BLaER1 (cell line): ENCODE results near the gene IKZF3.

Experiments used
- H3K27ac ChIP-seq: shearing (Covaris generic); formaldehyde crosslinking; 2 replicates; pipeline ENCODE4 v1.8.1; 2022
- H3K27me3 ChIP-seq: shearing (Covaris generic); formaldehyde crosslinking; 2 replicates; pipeline ENCODE4 v1.8.1; 2022
- H3K36me3 ChIP-seq: shearing (Covaris generic); formaldehyde crosslinking; 2 replicates; pipeline ENCODE4 v1.8.1; 2022
- H3K4me1 ChIP-seq: shearing (Covaris generic); formaldehyde crosslinking; 2 replicates; pipeline ENCODE4 v1.8.1; 2022
- H3K4me2 ChIP-seq: shearing (Covaris generic); formaldehyde crosslinking; 2 replicates; pipeline ENCODE4 v1.8.1; 2022
- H3K4me3 ChIP-seq: shearing (Covaris generic); formaldehyde crosslinking; 2 replicates; pipeline ENCODE4 v1.8.1; 2022
- H3K9ac ChIP-seq: shearing (Covaris generic); formaldehyde crosslinking; 2 replicates; pipeline ENCODE4 v1.8.1; 2022
- H3K9me3 ChIP-seq: shearing (Covaris generic); formaldehyde crosslinking; 2 replicates; pipeline ENCODE4 v1.8.1; 2022
- H4K20me1 ChIP-seq: shearing (Covaris generic); formaldehyde crosslinking; 2 replicates; pipeline ENCODE4 v1.8.1; 2022
- Cebpa-rat ChIP-seq: shearing (Covaris generic); IDR thresholded peaks from 2 replicates; pipeline ENCODE4 v1.8.1; 2022

Gene IKZF3

DNA sequence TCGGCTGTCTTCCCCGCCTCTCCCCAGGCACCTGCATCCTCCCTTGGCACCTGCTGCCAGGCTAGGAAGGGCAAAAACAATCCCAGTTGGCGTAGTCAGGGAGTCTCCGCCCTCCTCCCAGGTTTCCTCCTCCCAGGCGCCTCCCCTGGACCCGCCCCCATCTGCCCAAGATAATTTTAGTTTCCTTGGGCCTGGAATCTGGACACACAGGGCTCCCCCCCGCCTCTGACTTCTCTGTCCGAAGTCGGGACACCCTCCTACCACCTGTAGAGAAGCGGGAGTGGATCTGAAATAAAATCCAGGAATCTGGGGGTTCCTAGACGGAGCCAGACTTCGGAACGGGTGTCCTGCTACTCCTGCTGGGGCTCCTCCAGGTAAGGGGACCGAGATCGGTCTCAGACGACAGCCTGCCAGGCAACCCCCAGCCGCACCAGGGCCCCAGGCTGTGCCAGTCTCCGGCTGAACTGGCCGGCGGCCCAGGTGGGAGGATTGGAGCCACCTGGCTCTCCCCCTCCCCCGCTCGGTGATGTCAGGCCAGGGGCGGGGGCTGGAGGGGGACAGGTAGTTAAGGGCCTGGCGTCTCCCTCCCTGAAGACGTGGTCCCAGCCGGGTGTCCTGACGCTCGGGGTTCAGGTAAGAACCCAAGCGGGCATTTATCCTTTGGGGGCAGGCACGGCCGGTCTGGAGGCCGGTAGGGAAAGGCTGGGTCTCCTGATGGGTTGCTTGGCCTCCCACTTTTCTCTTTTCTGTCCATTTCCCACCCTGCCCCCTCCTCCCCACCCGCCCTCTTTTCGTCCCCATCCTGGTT lies 126.1 kb downstream of the IKZF3 start, which contains the start of gene GRB7:
Gene GRB7, plus strand, starts transcription at position 179 of the 808 bp plus-strand sequence. CDS start 4,364 bp downstream, outside the sequence.
- no peaks in the 10 kb centered on the region for H3K9me3 ChIP-seq
- 0 out of 2 replicates have a peak within 1 kb of the TSS, but pooled peaks have one; percentile 4 for H3K4me2 ChIP-seq
- peaks cover 75% of the 10 kb centered on the region for H3K27me3 ChIP-seq
- no peak for TF ChIP-seq Cebpa-rat
- H3K36me3 ChIP-seq, result no peaks in the 10 kb centered on the region
- H3K4me1 ChIP-seq, result peaks cover 32% of the 10 kb centered on the region
- H4K20me1 ChIP-seq, result no peaks in the 10 kb centered on the region
- H3K9ac ChIP-seq, result no peak within 1 kb of the TSS
- no peak within 1 kb of the TSS for H3K27ac ChIP-seq
- no peak within 1 kb of the TSS for H3K4me3 ChIP-seq

- H3K4me1 ChIP-seq, result peaks cover 32% of the 10 kb centered on the region
- H3K27ac ChIP-seq, result no peak overlapping the region
- H3K4me3 ChIP-seq, result no peak overlapping the region
- H3K9me3 ChIP-seq, result no peaks in the 10 kb centered on the region
- H3K27me3 ChIP-seq, result peaks cover 69% of the 10 kb centered on the region
- H3K36me3 ChIP-seq, result no peaks in the 10 kb centered on the region
- TF ChIP-seq Cebpa-rat, result no peak
- H3K9ac ChIP-seq, result no peak overlapping the region
- 0 out of 2 replicates have a peak overlapping the region, but pooled peaks have one; percentile 4 for H3K4me2 ChIP-seq
- H4K20me1 ChIP-seq, result no peaks in the 10 kb centered on the region
Measured at GRCh38 chr17:39737206-39737759, 126.8 kb downstream of the IKZF3 start.

GRCh38 chr17:39736319-39737165 lies 127.6 kb downstream of the IKZF3 start:
- no peaks in the 10 kb centered on the region for H3K9me3 ChIP-seq
- no peaks in the 10 kb centered on the region for H4K20me1 ChIP-seq
- H3K4me3 ChIP-seq, result no peak overlapping the region
- peaks cover 32% of the 10 kb centered on the region for H3K4me1 ChIP-seq
- no peak overlapping the region for H3K4me2 ChIP-seq
- H3K27me3 ChIP-seq, result peaks cover 61% of the 10 kb centered on the region
- H3K9ac ChIP-seq, result no peak overlapping the region
- H3K36me3 ChIP-seq, result no peaks in the 10 kb centered on the region
- no peak overlapping the region for H3K27ac ChIP-seq
- no peak for TF ChIP-seq Cebpa-rat

GRCh38 chr17:39735882-39736281 lies 128.2 kb downstream of the IKZF3 start:
- no peak overlapping the region for H3K4me3 ChIP-seq
- no peak for TF ChIP-seq Cebpa-rat
- peaks cover 55% of the 10 kb centered on the region for H3K27me3 ChIP-seq
- no peaks in the 10 kb centered on the region for H3K9me3 ChIP-seq
- H3K9ac ChIP-seq, result no peak overlapping the region
- no peak overlapping the region for H3K27ac ChIP-seq
- H4K20me1 ChIP-seq, result no peaks in the 10 kb centered on the region
- peaks cover 29% of the 10 kb centered on the region for H3K4me1 ChIP-seq
- no peaks in the 10 kb centered on the region for H3K36me3 ChIP-seq
- no peak overlapping the region for H3K4me2 ChIP-seq

DNA sequence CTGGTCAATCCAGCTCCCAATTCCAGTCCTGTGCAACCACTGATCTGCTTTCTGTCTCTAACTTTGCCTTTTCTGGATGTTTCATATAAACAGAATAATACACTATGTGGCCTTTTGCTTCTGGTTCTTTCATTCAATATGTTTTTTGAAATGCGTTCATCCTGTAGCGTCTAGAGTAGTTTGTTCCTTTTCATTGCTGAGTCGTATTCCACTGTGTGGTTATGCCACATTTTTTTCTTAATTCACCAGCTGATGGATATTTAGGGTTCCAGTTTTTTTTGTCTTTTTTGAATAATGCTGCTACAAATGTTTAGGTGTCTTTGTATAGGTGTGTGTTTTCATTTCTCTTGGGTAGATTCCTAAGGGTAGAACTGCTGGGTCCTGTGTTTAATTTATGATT lies 131.5 kb downstream of the IKZF3 start:
- H3K27ac ChIP-seq, result no peak overlapping the region
- peaks cover 19% of the 10 kb centered on the region for H3K36me3 ChIP-seq
- no peaks in the 10 kb centered on the region for H4K20me1 ChIP-seq
- TF ChIP-seq Cebpa-rat, result no peak
- H3K9ac ChIP-seq, result no peak overlapping the region
- peaks cover 22% of the 10 kb centered on the region for H3K27me3 ChIP-seq
- peaks cover 18% of the 10 kb centered on the region for H3K4me1 ChIP-seq
- no peaks in the 10 kb centered on the region for H3K9me3 ChIP-seq
- no peak overlapping the region for H3K4me3 ChIP-seq
- no peak overlapping the region for H3K4me2 ChIP-seq

DNA sequence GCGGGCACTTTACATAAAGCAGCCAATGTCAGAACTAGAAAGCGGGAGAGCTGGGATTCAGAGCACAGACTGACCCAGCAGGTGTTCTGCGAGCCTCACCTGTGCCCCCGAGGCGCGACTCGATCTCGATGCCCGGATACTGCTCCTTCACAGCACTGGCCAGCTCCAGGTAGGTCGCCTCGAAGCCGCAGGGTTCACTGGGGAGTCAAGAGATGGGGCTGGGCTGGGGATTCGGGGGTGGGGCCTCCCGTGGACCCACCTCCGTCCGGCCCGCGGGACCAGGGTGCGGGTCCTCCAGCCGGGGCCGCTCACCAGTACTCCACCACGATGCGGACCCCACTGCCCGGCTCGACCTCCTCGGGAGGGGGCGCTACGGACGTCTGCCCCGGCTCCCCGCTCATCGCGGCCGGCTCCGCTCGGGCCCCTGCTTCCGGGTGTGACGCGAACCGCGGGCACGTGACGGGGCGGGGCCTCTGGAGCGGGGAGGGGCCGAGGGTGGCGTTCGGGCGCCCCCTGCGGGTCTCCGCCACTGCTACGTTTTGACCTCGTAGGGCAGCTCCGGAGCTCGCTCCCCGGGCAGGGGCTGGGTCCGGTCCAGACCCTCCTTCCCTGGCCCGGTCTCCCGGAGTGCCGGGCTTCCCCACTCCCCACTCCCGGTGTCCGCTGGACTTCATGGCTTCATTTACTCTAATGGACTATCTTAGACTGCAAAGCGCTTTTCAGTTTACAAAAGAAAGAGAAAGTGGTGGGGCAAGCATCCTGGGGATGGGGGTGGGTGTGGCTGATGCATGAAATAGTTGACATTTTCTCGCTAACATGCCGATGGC lies 133.8 kb downstream of the IKZF3 start, which contains the start of gene MIEN1:
Gene MIEN1, minus strand, starts transcription at position 438 of the 827 bp plus-strand sequence. Its CDS starts 37 bp downstream, at position 401.
- Histone ChIP-seq H3K4me1 (peaks cover 27% of the 10 kb centered on the region), H3K4me3 (peak within 1 kb of the TSS; percentile 83), H3K4me2 (peak within 1 kb of the TSS; percentile 97), H3K9ac (peak within 1 kb of the TSS; percentile 90), H3K36me3 (peaks cover 30% of the 10 kb centered on the region), H3K9me3 (no peaks in the 10 kb centered on the region), H3K27ac (peak within 1 kb of the TSS; percentile 92), H3K27me3 (no peaks in the 10 kb centered on the region), H4K20me1 (no peaks in the 10 kb centered on the region)
- no peak for TF ChIP-seq Cebpa-rat

DNA sequence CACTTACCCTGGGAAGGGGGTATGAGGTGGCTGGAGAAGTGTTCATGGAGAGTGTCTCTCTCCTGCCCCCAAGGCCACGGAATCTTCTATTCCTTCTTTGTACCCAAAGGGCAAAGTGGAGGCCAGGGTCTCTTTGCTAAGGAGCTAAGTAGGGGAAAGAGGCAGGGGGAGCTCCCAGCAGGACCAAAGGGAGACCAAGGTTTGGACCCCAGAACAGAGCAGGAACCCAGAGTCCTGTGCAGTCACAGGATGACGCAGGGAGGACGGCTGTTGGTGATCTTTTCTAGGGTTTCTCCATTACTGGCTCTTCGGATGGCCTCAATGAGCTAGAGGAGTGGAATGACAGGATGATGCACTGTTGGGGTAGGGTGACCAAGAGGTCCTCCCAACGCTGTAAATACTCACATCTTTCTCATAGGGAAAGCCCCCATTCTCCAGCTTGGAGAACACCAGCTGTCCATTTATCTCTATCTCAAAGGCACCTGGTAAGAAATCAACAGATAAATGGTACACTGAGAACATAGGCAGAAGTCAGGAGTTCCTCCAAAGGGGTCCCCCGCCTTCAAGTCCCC lies 134.7 kb downstream of the IKZF3 start:
- Histone ChIP-seq H3K27me3 (no peaks in the 10 kb centered on the region), H4K20me1 (no peaks in the 10 kb centered on the region), H3K4me2 (peak overlapping the region; percentile 97), H3K27ac (peak overlapping the region; percentile 92), H3K36me3 (peaks cover 30% of the 10 kb centered on the region), H3K9me3 (no peaks in the 10 kb centered on the region), H3K4me3 (peak overlapping the region; percentile 83), H3K4me1 (peaks cover 27% of the 10 kb centered on the region), H3K9ac (peak overlapping the region; percentile 90)
- TF ChIP-seq Cebpa-rat, result no peak

- Histone ChIP-seq H3K4me3 (no peak overlapping the region), H3K9ac (no peak overlapping the region), H3K4me1 (peaks cover 27% of the 10 kb centered on the region), H3K27me3 (no peaks in the 10 kb centered on the region), H3K27ac (no peak overlapping the region), H3K4me2 (no peak overlapping the region), H3K36me3 (peaks cover 30% of the 10 kb centered on the region), H4K20me1 (no peaks in the 10 kb centered on the region), H3K9me3 (no peaks in the 10 kb centered on the region)
- TF ChIP-seq Cebpa-rat, result no peak
Measured at GRCh38 chr17:39727556-39727955, 136.6 kb downstream of the IKZF3 start.
